ENCODE measurements around the gene ZNF682.

- TF ChIP-seq CTCF (IDR thresholded peaks at IDR 0.05) (no peak), POLR2A (IDR thresholded peaks at IDR 0.05) (no peak)
These were observed 84.1 kb downstream of the ZNF682 start for GRCh38 chr19:19955208-19955607.
